Cardiac fibroblast (primary cell): ENCODE results near the gene ACTRT2.

Experiments used
- DNase-seq, 2 donors: peaks; one replicate each; pipeline versions ENCODE4 v3.0.0 to v3.0.0-alpha.2; 2010; ENCODE audit warnings: low read depth in 2 of 2
- H3K4me3 ChIP-seq, 2 donors: replicated peaks in 1 of 2; 1 replicate in 1 of 2; 2 replicates in 1 of 2; pipeline ENCODE4 v1.5.1; 2011; ENCODE audit warnings: low read depth in 2 of 2, low read length in 2 of 2, mild to moderate bottlenecking in 2 of 2, moderate library complexity in 1 of 2
- TF ChIP-seq, protein P1 (sequence below): IDR thresholded peaks from one replicate; pipeline ENCODE4 v1.5.1; 2011; ENCODE audit warnings: low read depth, mild to moderate bottlenecking, low read length, inconsistent platforms

Gene ACTRT2

DNA sequence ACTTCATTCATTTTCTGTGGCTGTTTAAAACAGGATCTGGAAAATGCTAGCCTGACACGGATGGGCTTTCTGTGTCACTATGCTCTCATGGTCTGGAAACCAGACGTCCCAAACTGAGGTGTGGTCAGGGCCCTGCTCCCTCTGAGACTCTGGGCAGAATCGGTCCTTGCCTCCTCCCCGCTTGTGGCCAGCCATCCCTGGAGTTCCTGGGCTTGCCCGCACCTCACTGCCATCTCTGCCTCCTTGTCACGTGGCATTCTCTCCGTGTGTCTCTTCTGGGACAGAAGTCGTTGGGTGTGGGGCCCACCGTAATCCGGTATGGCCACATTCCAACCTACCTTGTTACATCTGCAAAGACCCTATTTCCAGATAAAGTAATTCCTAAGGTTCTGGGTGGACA is 10.1 kb upstream of the ACTRT2 start:
- DNase-seq = no peak
- no peak overlapping the region for H3K4me3 ChIP-seq
- TF ChIP-seq, protein P1, sequence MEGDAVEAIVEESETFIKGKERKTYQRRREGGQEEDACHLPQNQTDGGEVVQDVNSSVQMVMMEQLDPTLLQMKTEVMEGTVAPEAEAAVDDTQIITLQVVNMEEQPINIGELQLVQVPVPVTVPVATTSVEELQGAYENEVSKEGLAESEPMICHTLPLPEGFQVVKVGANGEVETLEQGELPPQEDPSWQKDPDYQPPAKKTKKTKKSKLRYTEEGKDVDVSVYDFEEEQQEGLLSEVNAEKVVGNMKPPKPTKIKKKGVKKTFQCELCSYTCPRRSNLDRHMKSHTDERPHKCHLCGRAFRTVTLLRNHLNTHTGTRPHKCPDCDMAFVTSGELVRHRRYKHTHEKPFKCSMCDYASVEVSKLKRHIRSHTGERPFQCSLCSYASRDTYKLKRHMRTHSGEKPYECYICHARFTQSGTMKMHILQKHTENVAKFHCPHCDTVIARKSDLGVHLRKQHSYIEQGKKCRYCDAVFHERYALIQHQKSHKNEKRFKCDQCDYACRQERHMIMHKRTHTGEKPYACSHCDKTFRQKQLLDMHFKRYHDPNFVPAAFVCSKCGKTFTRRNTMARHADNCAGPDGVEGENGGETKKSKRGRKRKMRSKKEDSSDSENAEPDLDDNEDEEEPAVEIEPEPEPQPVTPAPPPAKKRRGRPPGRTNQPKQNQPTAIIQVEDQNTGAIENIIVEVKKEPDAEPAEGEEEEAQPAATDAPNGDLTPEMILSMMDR = no peak

DNA sequence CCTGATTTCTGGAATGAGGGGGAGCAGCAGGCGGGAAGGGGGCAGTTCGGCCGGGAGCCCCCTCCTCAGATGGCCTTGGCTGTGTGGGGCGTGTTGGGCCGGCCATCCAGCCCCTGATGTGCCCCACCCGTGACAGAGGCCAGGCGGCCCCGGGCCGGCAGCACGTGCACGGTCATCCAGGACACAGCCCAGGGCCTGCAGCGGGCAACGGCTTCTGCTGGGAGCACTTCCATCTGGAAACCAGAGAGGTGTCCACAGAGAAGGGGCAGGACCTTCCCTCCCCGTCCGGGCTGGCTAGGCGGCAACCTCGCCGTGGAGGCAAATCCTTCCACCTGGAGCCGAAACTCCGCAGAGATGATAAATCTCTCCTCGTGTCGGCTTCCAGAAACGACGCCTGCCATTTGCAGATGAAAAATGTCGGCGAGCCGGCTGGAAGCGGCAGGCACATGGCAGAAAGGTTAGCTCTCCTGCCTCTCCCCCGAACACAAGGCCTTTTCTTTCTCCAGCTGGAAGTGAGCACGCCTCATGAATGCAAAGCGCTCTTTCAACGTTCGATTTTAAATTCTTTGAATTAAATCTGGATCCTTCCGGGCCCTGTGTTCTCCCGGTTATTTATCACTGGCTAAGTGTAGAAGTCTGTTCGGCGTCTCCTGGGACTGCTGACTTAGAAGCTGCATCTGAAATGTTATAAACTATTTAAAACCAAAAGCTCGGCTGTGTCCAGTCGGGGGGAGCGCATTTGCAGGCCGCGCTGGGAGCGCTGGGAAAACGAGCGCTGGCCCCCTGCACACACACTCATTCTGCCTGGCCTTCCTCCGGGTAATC is 9.4 kb upstream of the ACTRT2 start:
- TF ChIP-seq, protein P1 = no peak
- H3K4me3 ChIP-seq = no peak overlapping the region

DNA sequence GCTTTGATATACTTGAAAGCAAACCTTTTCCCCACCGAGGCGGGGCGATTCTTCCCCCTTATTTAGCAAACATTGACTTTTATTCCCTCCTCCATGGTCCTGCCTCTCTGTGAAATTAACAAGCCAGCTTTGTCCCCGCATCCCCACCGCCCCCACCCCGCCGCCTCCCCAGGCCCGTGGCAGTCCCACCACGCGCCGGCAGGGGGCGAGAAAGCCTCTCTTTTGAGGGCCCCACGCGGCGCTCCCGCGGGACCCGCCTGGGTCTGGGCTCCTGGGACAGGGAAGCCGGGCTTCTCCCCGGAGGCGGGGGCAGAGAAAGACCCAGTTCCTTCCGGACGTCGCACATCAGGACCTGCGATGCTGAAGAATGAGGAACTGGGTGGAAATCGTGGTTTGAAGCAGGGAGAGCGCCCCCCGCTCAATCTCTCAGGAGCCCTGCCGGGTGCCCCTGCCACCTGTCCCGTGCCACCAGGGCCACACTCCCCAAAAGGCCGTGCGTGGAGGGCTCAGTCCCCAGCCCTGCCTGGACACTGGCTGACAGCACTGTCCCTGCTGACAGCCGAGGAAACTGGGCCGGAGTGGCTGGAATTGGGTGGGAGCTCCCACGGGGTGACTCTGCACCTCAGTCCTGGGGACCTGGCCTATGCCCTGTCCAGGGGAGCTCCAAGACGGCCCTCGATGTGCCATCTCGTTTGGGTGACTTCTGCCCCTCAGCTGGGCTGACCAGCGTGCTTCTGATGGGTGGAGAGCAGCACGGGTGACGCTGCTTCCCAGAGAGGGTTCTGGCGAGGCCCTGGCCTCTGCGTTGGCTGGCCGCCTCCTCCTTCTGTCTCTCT is 8.6 kb upstream of the ACTRT2 start:
- H3K4me3 ChIP-seq = no peak overlapping the region
- DNase-seq = no peak
- TF ChIP-seq, protein P1 = peak; percentile 25

More for the DNA sequence above, 9.4 kb upstream of the ACTRT2 start:
- DNase-seq = no peak

DNA sequence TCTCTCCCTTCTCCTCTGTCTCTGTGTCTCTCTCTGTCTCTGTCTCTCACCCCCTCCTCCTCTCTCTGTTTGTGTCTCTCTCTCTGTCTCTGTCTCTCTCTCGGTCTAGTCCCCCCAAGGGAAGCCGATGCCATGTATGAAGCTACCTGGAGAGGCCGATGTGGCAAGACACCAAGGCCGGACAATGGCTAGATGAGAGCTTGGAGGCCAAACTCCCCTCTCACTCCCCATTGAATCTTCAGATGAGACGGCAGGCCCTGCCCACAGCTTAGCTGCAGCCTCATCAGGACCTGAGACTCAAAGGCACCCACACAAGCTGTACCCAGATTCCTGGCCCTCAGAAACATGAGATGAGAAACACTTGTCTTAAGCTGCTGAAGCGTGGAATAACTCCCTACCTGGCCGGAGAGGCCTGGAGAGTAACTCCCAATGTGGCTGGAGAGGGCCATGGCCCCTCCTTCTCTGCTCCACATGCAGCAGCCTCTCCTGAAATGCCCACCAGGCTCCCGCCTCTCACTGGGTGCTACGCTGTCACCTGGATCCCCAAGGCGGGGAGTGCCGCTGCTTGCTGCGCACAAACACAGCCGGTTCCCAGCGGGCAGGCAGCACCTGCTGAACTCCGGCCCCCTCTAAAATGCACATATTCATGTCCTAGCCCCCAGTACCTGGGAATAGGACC is 7.8 kb upstream of the ACTRT2 start:
- no peak overlapping the region for H3K4me3 ChIP-seq
- TF ChIP-seq, protein P1 = no peak
- DNase-seq = no peak

DNA sequence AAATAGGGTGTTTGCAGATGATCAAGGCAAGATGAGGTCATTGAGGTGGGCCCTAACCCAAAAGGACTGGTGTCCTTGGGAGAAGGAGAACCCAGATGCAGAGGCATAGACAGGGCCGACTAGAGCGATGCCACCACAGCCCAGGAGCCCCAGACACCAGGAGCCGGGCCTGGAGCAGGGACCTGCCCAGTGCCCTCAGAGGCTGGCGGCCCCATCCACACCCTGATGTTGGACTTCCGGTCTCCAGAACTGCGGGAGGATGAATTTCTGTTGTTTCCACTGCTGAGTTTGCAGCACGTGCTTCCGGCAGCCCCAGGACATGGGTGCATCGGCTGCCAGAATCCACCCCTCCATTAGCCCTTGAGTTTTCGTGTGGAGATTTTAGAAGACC is 7.2 kb upstream of the ACTRT2 start:
- TF ChIP-seq, protein P1 = no peak
- DNase-seq = no peak
- no peak overlapping the region for H3K4me3 ChIP-seq

DNA sequence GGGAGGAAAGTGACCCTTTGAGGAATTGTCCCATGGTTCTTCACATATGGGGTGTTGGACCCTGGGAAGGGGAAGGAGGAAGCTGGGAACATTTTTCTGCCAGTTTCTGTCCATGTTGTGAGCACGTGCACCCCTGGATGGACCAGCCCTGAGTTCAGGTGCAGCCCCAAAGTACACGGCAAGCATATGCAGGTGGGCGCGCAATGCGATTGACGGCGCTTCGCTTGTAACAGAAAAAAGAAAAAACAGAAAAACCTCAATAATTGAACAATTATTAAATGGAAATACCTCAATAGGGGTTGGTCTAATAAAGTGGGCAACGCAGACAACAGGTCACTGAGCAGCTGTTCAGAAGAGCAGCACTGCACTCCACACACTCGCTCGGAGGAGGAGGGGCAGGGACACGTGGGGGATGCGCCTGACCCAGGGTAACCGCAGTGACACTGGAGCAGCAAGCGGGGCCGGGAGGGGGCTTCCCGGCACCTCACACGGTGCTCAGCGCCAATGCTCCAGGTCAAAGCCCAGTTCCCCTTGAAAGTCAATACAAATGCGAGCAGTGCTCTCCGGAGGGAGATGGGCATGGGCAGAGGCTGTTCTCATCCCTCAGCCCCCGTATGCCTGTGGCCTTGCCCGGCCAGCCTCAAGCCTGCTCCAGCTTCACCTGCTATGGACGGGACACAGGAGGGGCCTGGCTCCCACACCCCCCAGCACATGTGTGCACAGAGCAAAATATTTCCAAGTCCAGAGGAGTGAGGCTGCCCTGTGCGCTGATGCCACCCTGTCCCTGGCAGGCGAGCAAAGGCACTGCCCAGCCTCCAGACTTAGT is 6.6 kb upstream of the ACTRT2 start:
- TF ChIP-seq, protein P1 = no peak
- no peak overlapping the region for H3K4me3 ChIP-seq
- DNase-seq = no peak
